VCaP (cell line): ENCODE results near the gene MSLN.

Experiments used
- H3K27ac ChIP-seq: fragments of 450-650 bp; 2 replicates; pipeline ENCODE4 v1.5.1; 2017
- TF ChIP-seq, protein P1 (sequence below): fragments of 450-650 bp; conservative IDR thresholded peaks from 2 replicates; pipeline ENCODE4 v1.5.1; 2017; ENCODE audit warnings: mild to moderate bottlenecking, moderate library complexity

Gene MSLN

DNA sequence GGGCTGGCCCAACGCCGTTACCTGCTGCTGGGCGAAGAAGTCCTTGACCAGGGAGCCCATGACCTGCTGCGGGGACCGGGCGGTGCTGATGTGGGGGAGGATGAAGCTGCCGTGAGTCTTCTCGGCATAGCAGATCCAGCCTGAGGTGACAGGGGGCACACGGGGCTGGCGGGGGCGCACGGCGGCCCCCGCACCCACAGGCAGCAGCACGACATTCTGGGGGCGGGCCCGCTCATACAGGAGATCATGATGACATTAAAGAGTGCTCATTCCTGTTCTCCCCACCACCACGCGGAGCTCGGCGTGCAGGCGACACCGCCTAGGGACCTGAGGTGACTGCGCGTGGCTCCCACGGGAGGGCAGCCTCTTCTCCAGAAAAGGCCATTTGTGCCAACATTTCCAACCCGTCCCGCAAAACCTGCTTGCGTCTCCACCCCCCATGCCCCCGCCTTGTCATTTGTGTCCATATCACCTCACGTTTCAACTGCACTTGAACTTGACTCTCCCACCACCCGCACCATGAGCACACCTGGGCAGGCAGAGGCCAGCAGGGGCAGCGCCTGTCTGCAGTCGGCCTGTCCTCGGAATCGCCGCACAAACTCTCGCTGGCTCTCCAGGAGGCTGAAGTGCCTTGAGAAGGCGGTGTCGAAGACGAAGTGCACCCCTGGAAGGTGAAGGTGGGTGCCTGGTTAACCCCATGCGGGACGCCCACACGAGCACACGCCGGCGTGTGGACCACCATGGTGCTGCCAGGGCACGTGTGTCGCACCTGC is 26.1 kb upstream of the MSLN start:
- H3K27ac ChIP-seq: no peak overlapping the region
- TF ChIP-seq, protein P1, sequence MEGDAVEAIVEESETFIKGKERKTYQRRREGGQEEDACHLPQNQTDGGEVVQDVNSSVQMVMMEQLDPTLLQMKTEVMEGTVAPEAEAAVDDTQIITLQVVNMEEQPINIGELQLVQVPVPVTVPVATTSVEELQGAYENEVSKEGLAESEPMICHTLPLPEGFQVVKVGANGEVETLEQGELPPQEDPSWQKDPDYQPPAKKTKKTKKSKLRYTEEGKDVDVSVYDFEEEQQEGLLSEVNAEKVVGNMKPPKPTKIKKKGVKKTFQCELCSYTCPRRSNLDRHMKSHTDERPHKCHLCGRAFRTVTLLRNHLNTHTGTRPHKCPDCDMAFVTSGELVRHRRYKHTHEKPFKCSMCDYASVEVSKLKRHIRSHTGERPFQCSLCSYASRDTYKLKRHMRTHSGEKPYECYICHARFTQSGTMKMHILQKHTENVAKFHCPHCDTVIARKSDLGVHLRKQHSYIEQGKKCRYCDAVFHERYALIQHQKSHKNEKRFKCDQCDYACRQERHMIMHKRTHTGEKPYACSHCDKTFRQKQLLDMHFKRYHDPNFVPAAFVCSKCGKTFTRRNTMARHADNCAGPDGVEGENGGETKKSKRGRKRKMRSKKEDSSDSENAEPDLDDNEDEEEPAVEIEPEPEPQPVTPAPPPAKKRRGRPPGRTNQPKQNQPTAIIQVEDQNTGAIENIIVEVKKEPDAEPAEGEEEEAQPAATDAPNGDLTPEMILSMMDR: no peak

DNA sequence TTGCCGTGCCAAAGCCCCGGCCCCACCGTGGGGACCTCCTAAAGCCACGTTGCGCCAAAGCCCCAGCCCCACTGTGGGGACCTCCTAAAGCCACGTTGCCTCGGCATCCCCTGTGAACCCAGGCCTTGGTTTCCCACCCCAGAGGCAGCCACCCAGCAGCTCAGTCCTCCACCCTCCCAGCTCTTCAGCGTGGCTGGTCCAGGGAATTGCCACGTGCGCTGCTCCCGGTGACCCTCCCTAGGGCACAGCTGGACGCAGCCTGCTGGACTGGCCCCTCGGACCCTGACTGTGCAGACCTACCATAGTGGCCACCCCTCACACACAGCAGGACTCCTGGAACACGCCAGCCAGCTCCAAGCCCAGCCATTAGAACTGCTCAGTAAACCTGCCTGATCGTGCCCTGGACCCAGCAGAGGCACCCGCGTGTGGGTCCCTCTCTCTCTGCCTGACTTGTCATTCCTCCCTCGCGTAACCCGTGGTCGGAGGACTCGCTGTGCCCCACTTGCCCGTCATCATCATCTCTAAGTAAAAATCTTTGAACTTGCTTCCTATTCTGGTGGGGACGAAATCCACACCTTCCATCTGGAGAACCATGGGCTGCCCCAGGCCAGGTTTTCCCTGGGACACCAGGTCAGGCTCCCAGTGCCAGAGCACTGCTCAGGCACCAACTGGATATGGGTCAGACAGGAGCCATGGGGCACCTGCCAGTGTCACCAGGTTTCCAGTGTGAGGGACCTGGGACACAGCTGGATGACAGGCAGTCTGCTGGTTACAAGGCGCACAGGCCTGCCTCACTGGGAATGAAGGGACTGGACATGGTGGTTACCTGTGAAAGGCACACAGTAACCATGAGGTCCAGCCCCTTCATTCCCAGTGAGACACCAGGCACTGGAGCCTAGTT is 25.3 kb upstream of the MSLN start:
- no peak overlapping the region for H3K27ac ChIP-seq
- TF ChIP-seq, protein P1: no peak

DNA sequence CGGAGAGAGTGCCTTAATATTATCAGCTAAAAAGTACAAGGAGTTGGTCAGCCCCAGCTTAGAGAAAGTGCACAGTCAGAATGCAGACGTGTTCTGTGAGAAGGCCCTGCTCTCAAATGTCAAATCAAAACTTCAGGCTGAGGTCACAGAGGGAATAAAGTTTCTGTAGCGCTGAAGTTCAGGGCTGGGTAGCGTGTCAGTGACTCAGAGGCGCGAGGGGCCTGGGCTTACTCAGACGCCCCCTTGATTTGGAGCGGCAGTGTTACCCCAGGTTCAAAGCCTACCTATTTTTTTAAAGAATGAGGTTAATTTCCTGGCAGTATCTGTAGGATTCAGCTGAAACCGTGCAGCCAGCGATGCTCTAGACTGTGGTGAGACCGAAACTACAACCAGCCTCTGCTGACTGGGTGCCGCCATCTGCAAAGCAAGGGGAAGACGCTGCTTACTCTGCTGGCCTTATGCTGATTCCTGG is 24.5 kb upstream of the MSLN start:
- TF ChIP-seq, protein P1: no peak
- no peak overlapping the region for H3K27ac ChIP-seq

DNA sequence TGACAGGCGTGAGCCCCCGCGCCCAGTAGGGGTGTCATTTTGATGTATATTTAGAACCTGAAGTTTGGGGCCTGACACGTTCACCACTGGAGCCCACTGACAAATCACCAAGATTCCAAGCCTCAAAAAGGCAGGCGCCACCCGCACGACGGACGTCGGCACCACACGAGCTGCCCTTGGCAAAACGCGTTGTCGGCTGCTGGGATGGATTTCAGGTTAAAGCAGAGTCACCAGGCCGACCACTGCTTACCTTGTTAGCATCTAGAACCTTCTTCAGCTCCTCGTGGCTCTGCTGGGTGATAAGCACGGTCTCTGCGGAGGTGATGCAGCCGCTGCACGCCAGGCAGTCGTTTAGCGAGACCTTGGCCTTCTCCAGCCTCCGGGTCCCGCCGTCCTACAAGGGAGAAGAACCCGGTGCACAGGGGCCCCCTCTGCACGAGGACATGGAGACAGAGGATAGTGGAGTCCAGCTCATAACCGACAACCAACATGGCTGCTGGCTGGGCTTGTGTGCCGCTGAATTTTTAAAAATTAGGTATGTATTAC is 23.5 kb upstream of the MSLN start:
- peak overlapping the region; percentile 62 for H3K27ac ChIP-seq
- TF ChIP-seq, protein P1: no peak

DNA sequence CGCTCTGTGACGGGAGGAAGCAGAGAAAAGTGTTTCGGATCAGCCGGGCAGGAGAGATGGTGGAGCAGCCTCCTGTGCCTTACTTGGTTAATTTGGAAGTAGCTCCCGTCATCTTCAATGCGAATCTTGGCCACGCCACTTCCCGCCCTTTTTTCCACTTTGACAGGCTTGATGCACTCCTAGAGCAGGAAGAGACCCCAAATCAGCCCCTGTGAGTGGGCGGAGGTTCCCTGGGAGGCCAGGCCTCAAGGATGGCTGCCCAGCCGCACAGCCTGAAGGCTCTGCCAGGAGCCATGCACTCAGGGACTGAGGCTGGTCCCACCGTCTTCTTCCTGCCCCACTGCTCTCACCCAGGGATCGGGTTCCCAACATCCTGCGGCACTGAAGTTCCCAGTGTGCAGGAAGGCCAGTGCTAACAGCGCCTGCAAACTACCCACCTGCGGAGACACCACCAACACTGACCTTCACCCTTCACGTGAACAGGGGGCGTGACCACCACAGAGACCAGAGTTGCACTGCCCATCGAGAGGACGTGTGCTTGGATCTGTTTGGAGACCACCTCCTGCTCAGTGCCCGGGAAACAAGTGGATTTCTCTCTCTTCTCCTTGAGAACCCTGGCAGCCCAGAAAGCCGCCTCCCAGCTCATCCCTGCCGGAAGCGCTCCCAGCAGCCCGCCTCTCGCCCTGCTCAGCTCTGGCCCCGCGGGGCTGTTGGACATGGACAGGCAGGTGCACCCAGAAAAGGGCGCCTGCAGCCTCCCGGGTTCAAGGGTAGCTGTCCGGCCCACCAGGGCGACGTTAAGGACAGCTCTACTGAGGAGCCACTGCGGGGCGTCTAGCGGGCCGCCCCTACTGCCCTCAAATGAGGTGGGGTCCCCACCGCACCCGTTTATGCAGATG is 20.7 kb upstream of the MSLN start:
- H3K27ac ChIP-seq: peak overlapping the region; percentile 82
- TF ChIP-seq, protein P1: no peak

DNA sequence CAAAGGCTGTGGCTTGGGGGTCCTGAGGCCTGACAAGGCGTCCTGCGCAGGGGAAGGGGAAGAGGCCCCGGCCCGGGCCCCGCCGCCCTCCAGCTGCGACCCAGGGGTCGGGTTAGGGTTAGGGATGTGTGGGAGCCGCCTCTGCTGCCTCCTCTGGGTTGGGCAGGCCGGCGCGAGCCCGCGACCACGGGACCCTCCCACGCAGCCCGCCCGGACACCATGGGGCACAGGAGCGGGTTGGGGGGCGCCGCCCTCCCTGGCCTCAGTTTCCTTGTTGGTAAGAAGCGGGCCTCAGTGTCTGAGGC is 20.1 kb upstream of the MSLN start:
- TF ChIP-seq, protein P1: no peak
- peak overlapping the region; percentile 82 for H3K27ac ChIP-seq
